Measurements from ENCODE around the gene AP3D1.

DNA sequence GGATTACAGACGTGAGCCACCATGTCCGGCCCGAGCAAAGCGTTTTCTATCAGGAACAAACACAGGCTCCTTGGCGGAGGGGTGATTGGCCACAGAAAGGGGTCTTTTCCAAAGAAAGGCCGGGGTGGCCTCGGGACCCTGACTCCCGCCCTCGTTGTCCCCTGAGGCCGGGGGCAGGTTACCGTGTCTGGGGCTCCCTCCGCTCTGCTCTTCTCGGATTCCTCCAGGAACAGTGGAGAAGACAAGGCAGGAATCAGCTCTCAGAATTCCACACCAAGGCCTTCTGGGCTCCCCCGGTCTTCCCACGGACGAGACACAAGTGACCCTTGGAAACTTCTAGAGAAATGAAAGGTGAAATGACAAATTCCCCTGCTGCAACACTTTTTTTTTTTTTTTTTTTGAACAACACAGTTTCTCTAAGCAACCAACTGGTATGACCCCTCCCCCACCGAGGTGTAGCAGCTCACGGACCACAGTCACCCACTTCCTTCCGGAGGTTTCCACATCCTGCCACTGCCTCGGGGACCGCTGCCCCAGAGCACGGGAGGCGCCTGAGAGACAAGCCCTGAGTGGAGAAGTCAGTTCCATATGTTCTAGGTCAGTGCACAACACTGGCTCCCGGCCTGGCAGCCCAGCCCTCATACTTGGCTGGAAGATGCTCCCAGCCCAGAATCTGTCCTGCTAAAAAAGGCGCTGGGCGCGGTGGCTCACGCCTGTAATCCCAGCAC lies 66.2 kb downstream of the AP3D1 start:
- TF ChIP-seq, protein P1, sequence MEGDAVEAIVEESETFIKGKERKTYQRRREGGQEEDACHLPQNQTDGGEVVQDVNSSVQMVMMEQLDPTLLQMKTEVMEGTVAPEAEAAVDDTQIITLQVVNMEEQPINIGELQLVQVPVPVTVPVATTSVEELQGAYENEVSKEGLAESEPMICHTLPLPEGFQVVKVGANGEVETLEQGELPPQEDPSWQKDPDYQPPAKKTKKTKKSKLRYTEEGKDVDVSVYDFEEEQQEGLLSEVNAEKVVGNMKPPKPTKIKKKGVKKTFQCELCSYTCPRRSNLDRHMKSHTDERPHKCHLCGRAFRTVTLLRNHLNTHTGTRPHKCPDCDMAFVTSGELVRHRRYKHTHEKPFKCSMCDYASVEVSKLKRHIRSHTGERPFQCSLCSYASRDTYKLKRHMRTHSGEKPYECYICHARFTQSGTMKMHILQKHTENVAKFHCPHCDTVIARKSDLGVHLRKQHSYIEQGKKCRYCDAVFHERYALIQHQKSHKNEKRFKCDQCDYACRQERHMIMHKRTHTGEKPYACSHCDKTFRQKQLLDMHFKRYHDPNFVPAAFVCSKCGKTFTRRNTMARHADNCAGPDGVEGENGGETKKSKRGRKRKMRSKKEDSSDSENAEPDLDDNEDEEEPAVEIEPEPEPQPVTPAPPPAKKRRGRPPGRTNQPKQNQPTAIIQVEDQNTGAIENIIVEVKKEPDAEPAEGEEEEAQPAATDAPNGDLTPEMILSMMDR (IDR thresholded peaks at IDR 0.05; ENCODE audit: insufficient read depth, low read depth, low read length), result no peak
- no peak for TF ChIP-seq EZH2 (IDR thresholded peaks at IDR 0.05; ENCODE audit: insufficient read depth, low read length)

Measured in astrocyte (in vitro differentiated cells and primary cell).